ENCODE measurements around the gene FMNL2.

Gene FMNL2

GRCh38 chr2:152627351-152627957 lies 292.5 kb downstream of the FMNL2 start:
- DNase-seq, result no peak

- no peak for DNase-seq
Observed at GRCh38 chr2:152629202-152629601, 294.2 kb downstream of the FMNL2 start.

GRCh38 chr2:152630466-152630865 lies 295.5 kb downstream of the FMNL2 start:
- no peak for DNase-seq

GRCh38 chr2:152632736-152633135 lies 297.8 kb downstream of the FMNL2 start:
- no peak for DNase-seq

- DNase-seq, result peak; percentile 57
Observed at GRCh38 chr2:152635635-152636298, 300.8 kb downstream of the FMNL2 start.

GRCh38 chr2:152637251-152637650 lies 302.3 kb downstream of the FMNL2 start:
- DNase-seq, result no peak

- no peak for DNase-seq
Observed at GRCh38 chr2:152638056-152638455, 303.1 kb downstream of the FMNL2 start.

- DNase-seq, result no peak
Observed at GRCh38 chr2:152638590-152638989, 303.6 kb downstream of the FMNL2 start.

GRCh38 chr2:152644189-152644873 lies 309.4 kb downstream of the FMNL2 start:
- DNase-seq, result no peak

GRCh38 chr2:152646264-152646663 lies 311.3 kb downstream of the FMNL2 start:
- no peak for DNase-seq

- no peak for DNase-seq
Observed at GRCh38 chr2:152646775-152647174, 311.8 kb downstream of the FMNL2 start.

- DNase-seq, result no peak
Observed at GRCh38 chr2:152647552-152647951, 312.6 kb downstream of the FMNL2 start.

GRCh38 chr2:152648336-152648735 lies 313.4 kb downstream of the FMNL2 start:
- no peak for DNase-seq

- no peak for DNase-seq
Observed at GRCh38 chr2:152649997-152650396, 315.0 kb downstream of the FMNL2 start.

GRCh38 chr2:152650768-152651371 lies 315.9 kb downstream of the FMNL2 start:
- DNase-seq, result no peak

GRCh38 chr2:152651834-152652233 lies 316.9 kb downstream of the FMNL2 start:
- no peak for DNase-seq

- no peak for DNase-seq
Observed at GRCh38 chr2:152655880-152656279, 320.9 kb downstream of the FMNL2 start.

- DNase-seq, result no peak
Observed at GRCh38 chr2:152657043-152657442, 322.1 kb downstream of the FMNL2 start.

- no peak for DNase-seq
Observed at GRCh38 chr2:152658221-152658620, 323.2 kb downstream of the FMNL2 start.

GRCh38 chr2:152661076-152661475 lies 326.1 kb downstream of the FMNL2 start:
- DNase-seq, result no peak

GRCh38 chr2:152664725-152665124 lies 329.8 kb downstream of the FMNL2 start:
- DNase-seq, result no peak

- DNase-seq, result no peak
Observed at GRCh38 chr2:152674334-152674733, 339.4 kb downstream of the FMNL2 start.

GRCh38 chr2:152676461-152676860 lies 341.5 kb downstream of the FMNL2 start:
- DNase-seq, result no peak

- no peak for DNase-seq
Observed at GRCh38 chr2:152678808-152679207, 343.8 kb downstream of the FMNL2 start.

Measured in RPMI8226 (cell line).